Spleen (tissue), 11 donors: ENCODE results near the gene CDH18. TPM values are rescaled to one million over a fixed set of nuclear protein-coding genes. Genes with fewer than 3 reads are reported as not detected.

Source experiments
- DNase-seq: peaks from one replicate; pipeline ENCODE4 v3.0.0-alpha.2; 2020
- H3K27ac ChIP-seq, 8 donors: fragments of 200-600 bp; sonication (generic) in 7 of 8; 1 replicate in 4 of 8; 2 replicates in 4 of 8; pipeline versions ENCODE4 v1.5.0 to v1.8.0; 2016 to 2021; ENCODE audit warnings: inconsistent platforms in 4 of 8, mild to moderate bottlenecking in 4 of 8, moderate library complexity in 1 of 8
- H3K27me3 ChIP-seq, 7 donors: fragments of 200-600 bp; sonication (generic) in 6 of 7; replicated peaks in 1 of 7; 1 replicate in 4 of 7; 2 replicates in 3 of 7; pipeline versions ENCODE4 v1.5.0 to v1.8.0; 2016 to 2021; ENCODE audit warnings: inconsistent platforms in 3 of 7, mild to moderate bottlenecking in 1 of 7
- H3K36me3 ChIP-seq, 6 donors: fragments of 200-600 bp; sonication (generic) in 5 of 6; 1 replicate in 4 of 6; 2 replicates in 2 of 6; pipeline versions ENCODE4 v1.5.0 to v1.8.0; 2016 to 2021; ENCODE audit warnings: inconsistent platforms in 2 of 6
- H3K4me1 ChIP-seq, 6 donors: fragments of 200-600 bp; sonication (generic) in 5 of 6; 1 replicate in 3 of 6; 2 replicates in 3 of 6; pipeline versions ENCODE4 v1.5.0 to v1.8.0; 2016 to 2021; ENCODE audit warnings: inconsistent platforms in 3 of 6
- H3K4me3 ChIP-seq, 8 donors: fragments of 200-600 bp; sonication (generic) in 7 of 8; 1 replicate in 4 of 8; 2 replicates in 4 of 8; pipeline versions ENCODE4 v1.5.0 to v1.8.0; 2016 to 2021; ENCODE audit warnings: inconsistent platforms in 4 of 8, mild to moderate bottlenecking in 4 of 8, moderate library complexity in 2 of 8
- H3K9me3 ChIP-seq, 8 donors: fragments of 200-600 bp; sonication (generic) in 7 of 8; 1 replicate in 4 of 8; 2 replicates in 4 of 8; pipeline versions ENCODE4 v1.5.0 to v1.8.0; 2016 to 2021; ENCODE audit warnings: inconsistent platforms in 4 of 8
- CTCF ChIP-seq, 11 experiments: fragments of 200-600 bp in 7 of 11; fragments of 450-650 bp in 4 of 11; sonication (generic) in 4 of 11; IDR thresholded peaks in 8 of 11; conservative IDR thresholded peaks in 3 of 11; 1 replicate in 7 of 11; 2 replicates in 4 of 11; pipeline versions ENCODE4 v1.4.0 to v1.8.0; 2016 to 2021; ENCODE audit warnings: antibody characterized with exemption in 11 of 11, inconsistent platforms in 4 of 11, mild to moderate bottlenecking in 1 of 11
- POLR2A ChIP-seq, 3 donors: fragments of 450-650 bp; IDR thresholded peaks; one replicate each; pipeline ENCODE4 v1.5.1; 2017; ENCODE audit warnings: antibody characterized with exemption in 3 of 3, mild to moderate bottlenecking in 1 of 3
- POLR2AphosphoS5 ChIP-seq, 3 donors: sonication (generic); formaldehyde crosslinking; IDR thresholded peaks; one replicate each; pipeline ENCODE4 v1.5.1; 2017; ENCODE audit warnings: antibody characterized with exemption in 3 of 3
- WGBS, 5 donors: extraction: QIAGEN DNeasy Blood & Tissue Kit in 3 of 5; methylation state at CpG; one replicate each; pipeline versions ENCODE4 v1.1.5 to v1.1.7; 2013 to 2018; 5-methylcytosine and 5-hydroxymethylcytosine counted together
- intact Hi-C: fragments of 100-400 bp; cut with DNase I; formaldehyde crosslinking; loops from one replicate; pipeline ENCODE4 v1.15.0; 2023; ENCODE audit warnings: low total_unique reads
- polyA plus RNA-seq, 3 donors: library from polyadenylated mRNA; stranded (reverse); fragments of 200-250 nt; gene quantifications; one replicate each; pipeline ENCODE4 v1.2.1, GENCODE V29; 2013
- total RNA-seq, 7 donors: library from RNA; depleted of rRNA in 3 of 7; stranded (reverse); fragments of >200 nt in 3 of 7; fragmentation: NEBNext Ultra II Directional in 4 of 7; extraction: Animal tissue kit (Norgen Biotek cat#: 25700) in 4 of 7; gene quantifications; one replicate each; pipeline versions ENCODE4 v1.1.0 to v1.2.1, GENCODE V29; 2016 to 2021
- donor health status: healthy with polysubstance abuse.
- donor health status: DM: no; HTN: no; CAD: no; lungs with moderate emphysema.
- donor health status: DM: no; HTN: no; CAD: no.
- donor health status: Bipolar disorder and iron deficiency.
- donor health status: healthy.
- donor health status: DM: no; HTN: no; CAD: no.
- donor health status: DM: yes; HTN: yes; CAD: no.

Gene CDH18
- total and polyA plus RNA-seq, 10 donors: 0.26 TPM; not detected in 9

GRCh38 chr5:19608444-19609002 lies 379.5 kb downstream of the CDH18 start:
- H3K4me3 ChIP-seq: no peak overlapping the region
- H3K27ac ChIP-seq: no peak overlapping the region
- H3K9me3 ChIP-seq: no peaks in the 10 kb centered on the region
- 27 to 48% (median 38%) methylated on average over 1 of the region's 1 CpG for WGBS, 5 donors
- intact Hi-C loops: no loop called here
- DNase-seq: no peak
- no peaks in the 10 kb centered on the region for H3K4me1 ChIP-seq
- TF ChIP-seq POLR2A (IDR thresholded peaks at IDR 0.05) (no peak), CTCF (IDR thresholded peaks at IDR 0.05 in 8 of 11, conservative IDR thresholded peaks at IDR 0.05 in 3 of 11) (no peak), POLR2AphosphoS5 (IDR thresholded peaks at IDR 0.05) (no peak)
- no peaks in the 10 kb centered on the region for H3K27me3 ChIP-seq
- H3K36me3 ChIP-seq: no peaks in the 10 kb centered on the region

GRCh38 chr5:19605846-19606407 lies 382.1 kb downstream of the CDH18 start:
- intact Hi-C loops: no loop called here
- Histone ChIP-seq H3K4me1 (no peaks in the 10 kb centered on the region), H3K36me3 (no peaks in the 10 kb centered on the region), H3K27ac (no peak overlapping the region), H3K4me3 (no peak overlapping the region), H3K27me3 (no peaks in the 10 kb centered on the region), H3K9me3 (peaks cover 0 to 25% (median 19%) of the 10 kb centered on the region in 8 donors)
- 72 to 79% (median 76%) methylated on average over 3 of the region's 3 CpGs for WGBS, 5 donors
- no peak for TF ChIP-seq CTCF (IDR thresholded peaks at IDR 0.05 in 8 of 11, conservative IDR thresholded peaks at IDR 0.05 in 3 of 11)
- TF ChIP-seq POLR2A (IDR thresholded peaks at IDR 0.05): no peak
- no peak for TF ChIP-seq POLR2AphosphoS5 (IDR thresholded peaks at IDR 0.05)
- no peak for DNase-seq

GRCh38 chr5:19584131-19584530 lies 403.9 kb downstream of the CDH18 start:
- WGBS, 5 donors: 43 to 59% (median 53%) methylated on average over 2 of the region's 2 CpGs
- intact Hi-C loops: no loop called here
- Histone ChIP-seq H3K36me3 (no peaks in the 10 kb centered on the region), H3K27ac (no peak overlapping the region), H3K27me3 (no peaks in the 10 kb centered on the region), H3K9me3 (peaks cover 0 to 12% (median 0%) of the 10 kb centered on the region in 8 donors), H3K4me3 (no peak overlapping the region), H3K4me1 (no peaks in the 10 kb centered on the region)
- no peak for DNase-seq
- TF ChIP-seq POLR2A (IDR thresholded peaks at IDR 0.05) (no peak), CTCF (IDR thresholded peaks at IDR 0.05 in 8 of 11, conservative IDR thresholded peaks at IDR 0.05 in 3 of 11) (no peak), POLR2AphosphoS5 (IDR thresholded peaks at IDR 0.05) (no peak)

GRCh38 chr5:19577882-19578281 lies 410.1 kb downstream of the CDH18 start:
- Histone ChIP-seq H3K27ac (no peak overlapping the region), H3K9me3 (peaks cover 0 to 3% (median 0%) of the 10 kb centered on the region in 8 donors), H3K4me3 (no peak overlapping the region), H3K27me3 (no peaks in the 10 kb centered on the region), H3K36me3 (no peaks in the 10 kb centered on the region), H3K4me1 (no peaks in the 10 kb centered on the region)
- no peak for TF ChIP-seq POLR2AphosphoS5 (IDR thresholded peaks at IDR 0.05)
- no peak for TF ChIP-seq CTCF (IDR thresholded peaks at IDR 0.05 in 8 of 11, conservative IDR thresholded peaks at IDR 0.05 in 3 of 11)
- TF ChIP-seq POLR2A (IDR thresholded peaks at IDR 0.05): no peak
- intact Hi-C loops: no loop called here
- WGBS, 5 donors: 73 to 83% (median 75%) methylated on average over 3 of the region's 3 CpGs
- DNase-seq: no peak
